Esophagus muscularis mucosa (tissue), 3 donors: ENCODE measurements around the gene BBLN.

Experiments used
- EP300 ChIP-seq: sonication (generic); formaldehyde crosslinking; IDR thresholded peaks from one replicate; pipeline ENCODE4 v1.6.1; 2017; ENCODE audit warnings: antibody characterized with exemption
- POLR2AphosphoS5 ChIP-seq, 2 donors: sonication (generic); formaldehyde crosslinking; IDR thresholded peaks; one replicate each; pipeline ENCODE4 v1.6.1; 2017; ENCODE audit warnings: antibody characterized with exemption in 2 of 2

GRCh38 chr9:128211981-128212281 is 51.9 kb downstream of the BBLN start:
- TF ChIP-seq EP300: no peak
- TF ChIP-seq POLR2AphosphoS5 (IDR thresholded peaks at IDR 0.05): no peak
